OCI-LY3 (cell line): ENCODE results near the gene LRCH1.

Experiments
- H2AFZ ChIP-seq: fragments of 200-600, 300-600 bp; shearing (Covaris generic); 2 replicates; pipeline ENCODE4 v1.6.0; 2014; ENCODE audit warnings: antibody characterized with exemption, low read depth, low read length
- H3K27ac ChIP-seq: fragments of 200-600, 300-600 bp; sonication (generic); 2 replicates; pipeline ENCODE4 v1.5.1; 2014; ENCODE audit warnings: mild to moderate bottlenecking, low read length, moderate library complexity, mixed read lengths
- H3K27me3 ChIP-seq: fragments of 200-600, 300-600 bp; sonication (generic); 2 replicates; pipeline ENCODE4 v1.6.1; 2014; ENCODE audit warnings: low read depth, low read length, mixed read lengths
- H3K36me3 ChIP-seq: fragments of 200-600, 300-600 bp; sonication (generic); replicated peaks from 2 replicates; pipeline ENCODE3; 2014; ENCODE audit warnings: low read depth, low read length, mixed read lengths
- H3K4me1 ChIP-seq: fragments of 300-600, 200-600 bp; sonication (generic); 2 replicates; pipeline ENCODE4 v1.6.1; 2014; ENCODE audit warnings: low read length, mixed read lengths
- H3K4me2 ChIP-seq: fragments of 200-600, 300-600 bp; sonication (generic); 2 replicates; pipeline ENCODE4 v1.6.1; 2014; ENCODE audit warnings: low read length, mixed read lengths
- H3K4me3 ChIP-seq: fragments of 300-600, 200-600 bp; sonication (generic); 2 replicates; pipeline ENCODE4 v1.5.1; 2014; ENCODE audit warnings: antibody characterized with exemption, mild to moderate bottlenecking, low read length, moderate library complexity
- H3K79me2 ChIP-seq: fragments of 300-600, 200-600 bp; shearing (Covaris generic); 2 replicates; pipeline ENCODE4 v1.6.1; 2014; ENCODE audit warnings: mild to moderate bottlenecking, low read length, mixed read lengths
- H3K9ac ChIP-seq: fragments of 300-600, 200-600 bp; shearing (Covaris generic); 2 replicates; pipeline ENCODE4 v1.6.0; 2014; ENCODE audit warnings: mild to moderate bottlenecking, low read length, moderate library complexity
- H3K9me3 ChIP-seq: fragments of 200-600, 300-600 bp; shearing (Covaris generic); 2 replicates; pipeline ENCODE4 v1.6.1; 2014; ENCODE audit warnings: low read length, mixed read lengths; ENCODE audit not compliant: insufficient read depth
- H4K20me1 ChIP-seq: fragments of 200-600, 300-600 bp; sonication (generic); 2 replicates; pipeline ENCODE4 v1.6.1; 2016; ENCODE audit warnings: low read length, mixed read lengths; ENCODE audit not compliant: insufficient read depth
- EZH2phosphoT487 ChIP-seq: fragments of 200-600 bp; shearing (Covaris generic); IDR thresholded peaks from 2 replicates; pipeline ENCODE4 v1.6.1; 2018; ENCODE audit warnings: antibody characterized with exemption, mixed run types, low read depth
- TF ChIP-seq, protein P1 (sequence below): fragments of 200-600, 300-600 bp; sonication (generic); IDR thresholded peaks from 2 replicates; pipeline ENCODE4 v1.5.1; 2014; ENCODE audit warnings: antibody characterized with exemption, low read length, low read depth

Gene LRCH1

DNA sequence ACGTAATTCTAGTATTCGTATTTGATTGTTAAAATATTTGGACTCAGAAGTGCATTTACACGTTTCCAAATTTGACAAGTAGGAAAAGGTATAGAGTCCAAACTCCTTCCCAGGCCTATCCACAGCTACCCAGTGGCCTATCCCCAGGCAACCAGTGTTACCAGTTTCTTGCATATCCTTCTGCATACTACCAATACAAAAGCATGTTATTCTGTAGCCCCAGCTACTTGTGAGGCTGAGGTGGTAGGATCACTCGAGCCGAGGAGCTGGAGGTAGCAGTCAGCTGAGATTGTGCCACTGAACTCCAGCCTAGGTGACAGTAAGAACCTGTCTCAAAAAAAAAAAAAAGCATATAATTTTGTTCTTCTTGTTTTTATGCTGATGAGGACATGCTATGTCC is 67.1 kb downstream of the LRCH1 start:
- no peak overlapping the region for H3K4me3 ChIP-seq
- H3K27ac ChIP-seq: no peak overlapping the region
- peak overlapping the region; percentile 37 for H3K4me2 ChIP-seq
- no peak overlapping the region for H3K9ac ChIP-seq
- TF ChIP-seq, protein P1, sequence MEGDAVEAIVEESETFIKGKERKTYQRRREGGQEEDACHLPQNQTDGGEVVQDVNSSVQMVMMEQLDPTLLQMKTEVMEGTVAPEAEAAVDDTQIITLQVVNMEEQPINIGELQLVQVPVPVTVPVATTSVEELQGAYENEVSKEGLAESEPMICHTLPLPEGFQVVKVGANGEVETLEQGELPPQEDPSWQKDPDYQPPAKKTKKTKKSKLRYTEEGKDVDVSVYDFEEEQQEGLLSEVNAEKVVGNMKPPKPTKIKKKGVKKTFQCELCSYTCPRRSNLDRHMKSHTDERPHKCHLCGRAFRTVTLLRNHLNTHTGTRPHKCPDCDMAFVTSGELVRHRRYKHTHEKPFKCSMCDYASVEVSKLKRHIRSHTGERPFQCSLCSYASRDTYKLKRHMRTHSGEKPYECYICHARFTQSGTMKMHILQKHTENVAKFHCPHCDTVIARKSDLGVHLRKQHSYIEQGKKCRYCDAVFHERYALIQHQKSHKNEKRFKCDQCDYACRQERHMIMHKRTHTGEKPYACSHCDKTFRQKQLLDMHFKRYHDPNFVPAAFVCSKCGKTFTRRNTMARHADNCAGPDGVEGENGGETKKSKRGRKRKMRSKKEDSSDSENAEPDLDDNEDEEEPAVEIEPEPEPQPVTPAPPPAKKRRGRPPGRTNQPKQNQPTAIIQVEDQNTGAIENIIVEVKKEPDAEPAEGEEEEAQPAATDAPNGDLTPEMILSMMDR: no peak
- TF ChIP-seq EZH2phosphoT487: no peak
- H4K20me1 ChIP-seq: peaks cover 64% of the 10 kb centered on the region
- no peaks in the 10 kb centered on the region for H3K9me3 ChIP-seq
- no peaks in the 10 kb centered on the region for H3K36me3 ChIP-seq
- no peak overlapping the region for H2AFZ ChIP-seq
- peaks cover 71% of the 10 kb centered on the region for H3K4me1 ChIP-seq
- no peaks in the 10 kb centered on the region for H3K27me3 ChIP-seq
- H3K79me2 ChIP-seq: peaks cover 97% of the 10 kb centered on the region

DNA sequence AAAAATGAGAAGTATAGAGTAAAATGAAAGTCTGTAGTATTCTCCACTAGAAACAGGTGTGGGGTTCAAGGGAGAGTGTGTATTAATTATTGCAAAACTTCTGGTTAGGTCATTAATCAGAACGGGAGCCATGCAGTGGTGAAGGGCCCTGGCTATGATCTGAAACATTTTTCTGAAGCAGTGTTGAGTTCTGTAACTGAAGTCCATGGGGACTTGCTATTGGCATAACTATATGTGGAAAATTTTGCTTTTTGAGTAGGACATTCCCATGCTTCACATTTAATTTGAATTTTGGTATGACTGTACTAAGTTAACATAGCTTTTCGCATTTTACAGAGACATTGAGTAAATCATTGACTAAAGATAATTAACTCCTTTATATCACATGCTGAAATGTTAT is 67.5 kb downstream of the LRCH1 start:
- Histone ChIP-seq H2AFZ (no peak overlapping the region), H3K27ac (no peak overlapping the region), H3K79me2 (peaks cover 97% of the 10 kb centered on the region), H4K20me1 (peaks cover 60% of the 10 kb centered on the region), H3K36me3 (no peaks in the 10 kb centered on the region), H3K9me3 (no peaks in the 10 kb centered on the region), H3K27me3 (no peaks in the 10 kb centered on the region), H3K4me3 (no peak overlapping the region), H3K4me1 (peaks cover 73% of the 10 kb centered on the region), H3K4me2 (peak overlapping the region; percentile 37), H3K9ac (no peak overlapping the region)
- TF ChIP-seq, protein P1: no peak
- no peak for TF ChIP-seq EZH2phosphoT487

DNA sequence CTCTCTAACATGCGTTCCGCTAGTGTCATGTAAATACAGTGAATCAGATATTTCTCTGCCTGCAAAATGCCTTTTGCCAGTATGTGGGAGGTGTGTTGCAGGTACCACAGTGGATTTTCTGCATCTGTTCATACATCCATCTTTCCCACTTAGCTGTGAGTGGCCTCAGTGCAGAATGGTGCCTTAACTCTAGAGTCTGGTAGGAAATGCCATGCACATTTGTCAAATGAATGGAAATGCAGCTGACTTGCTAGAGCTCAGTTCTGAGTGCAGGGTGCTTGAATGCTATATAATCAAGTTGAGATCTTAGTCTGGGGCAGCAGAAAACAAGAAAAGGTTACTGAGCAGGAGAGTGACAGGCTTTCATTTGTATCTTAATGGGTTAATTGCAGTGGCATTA is 68.2 kb downstream of the LRCH1 start:
- Histone ChIP-seq H3K4me3 (no peak overlapping the region), H4K20me1 (peaks cover 53% of the 10 kb centered on the region), H3K79me2 (peaks cover 97% of the 10 kb centered on the region), H3K27ac (no peak overlapping the region), H3K27me3 (no peaks in the 10 kb centered on the region), H2AFZ (no peak overlapping the region), H3K36me3 (no peaks in the 10 kb centered on the region), H3K4me1 (peaks cover 73% of the 10 kb centered on the region), H3K4me2 (peak overlapping the region; percentile 37), H3K9ac (no peak overlapping the region), H3K9me3 (no peaks in the 10 kb centered on the region)
- TF ChIP-seq, protein P1: no peak

DNA sequence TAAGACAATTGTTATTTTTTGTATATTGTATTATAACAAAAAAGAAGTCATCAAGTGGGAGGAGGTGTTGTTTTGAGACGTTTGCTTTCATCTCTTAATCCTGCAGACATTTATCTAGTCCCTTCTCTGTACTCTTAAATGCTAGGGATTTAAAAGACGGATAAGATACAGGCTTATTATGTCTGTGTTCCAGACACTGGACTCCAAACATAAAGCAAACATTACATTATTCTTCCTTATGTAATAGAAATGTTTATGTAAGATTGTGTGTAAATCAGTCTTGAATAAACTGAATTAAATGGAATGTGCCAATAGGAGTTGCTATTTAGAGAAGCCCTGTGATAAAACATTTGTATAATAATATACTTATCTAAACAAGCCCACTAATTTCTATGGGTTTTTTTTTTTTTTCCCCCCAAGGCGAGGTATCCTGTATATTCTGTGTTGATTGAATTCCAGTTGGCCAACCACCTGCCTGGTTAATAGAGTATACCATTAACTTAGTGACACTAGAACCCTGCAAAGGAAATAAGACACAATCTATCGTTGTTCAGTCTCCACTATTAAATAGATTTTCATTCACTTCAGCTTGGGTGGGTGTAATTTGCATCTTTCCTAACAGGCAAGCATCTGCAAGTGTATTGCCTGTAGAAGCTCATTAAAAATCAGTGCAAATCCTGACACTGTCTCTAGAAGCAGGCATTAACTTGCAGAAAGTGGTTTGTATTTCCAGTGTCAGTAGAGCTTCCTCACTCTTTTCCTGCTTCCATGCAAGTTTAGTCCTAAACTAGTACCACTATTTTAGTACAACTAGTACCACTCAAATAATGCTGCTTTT is 69.0 kb downstream of the LRCH1 start:
- H3K36me3 ChIP-seq: no peaks in the 10 kb centered on the region

More for the DNA sequence above, 69.0 kb downstream of the LRCH1 start:
- peak overlapping the region; percentile 30 for H3K4me3 ChIP-seq
- peaks cover 50% of the 10 kb centered on the region for H4K20me1 ChIP-seq
- peak overlapping the region; percentile 63 for H3K4me2 ChIP-seq
- no peak overlapping the region for H2AFZ ChIP-seq
- no peak for TF ChIP-seq EZH2phosphoT487
- TF ChIP-seq, protein P1: no peak
- no peaks in the 10 kb centered on the region for H3K9me3 ChIP-seq
- H3K79me2 ChIP-seq: peaks cover 100% of the 10 kb centered on the region
- peak overlapping the region; percentile 48 for H3K27ac ChIP-seq
- no peaks in the 10 kb centered on the region for H3K27me3 ChIP-seq
- H3K4me1 ChIP-seq: peaks cover 79% of the 10 kb centered on the region
- H3K9ac ChIP-seq: 0 out of 2 replicates have a peak overlapping the region, but pooled peaks have one; percentile 5
